GM10248 (cell line): ENCODE results near the gene MFSD1.

Experiments
- CTCF ChIA-PET: fragments of 300-600 bp; sonication (Branson Sonifier 250); formaldehyde crosslinking; extraction: SDS; loops from one replicate; lab custom pipeline; 2021; ENCODE audit warnings: antibody characterized with exemption; lab: Yijun Ruan, JAX
- POLR2A ChIA-PET: fragments of 350-650 bp; sonication (Branson Sonifier 250); formaldehyde crosslinking; extraction: SDS; loops from one replicate; lab custom pipeline; 2020; ENCODE audit warnings: antibody characterized with exemption; lab: Yijun Ruan, JAX
- DNase-seq: peaks from one replicate; pipeline ENCODE4 v3.0.0; 2012; ENCODE audit errors: extremely low spot score
- CTCF ChIP-seq: IDR thresholded peaks from 2 replicates; pipeline ENCODE4 v1.5.1; 2012; ENCODE audit warnings: mild to moderate bottlenecking, low read depth; ENCODE audit errors: extremely low read depth, missing control alignments, control extremely low read depth

Gene MFSD1

GRCh38 chr3:158847452-158847821 lies 45.6 kb downstream of the MFSD1 start:
- ChIA-PET POLR2A (interaction anchor here (0.6 kb wide), 1 partner anchor 395 kb away, joined by 4 read pairs; no protein-coding TSS in a partner anchor), CTCF (interaction anchor here (1.0 to 10.0 kb wide), 6 partner anchors 11 to 418 kb away, joined by 3 to 146 read pairs (median 12); no protein-coding TSS in a partner anchor)
- no peak for DNase-seq
- no peak for TF ChIP-seq CTCF

GRCh38 chr3:158847885-158848284 lies 46.0 kb downstream of the MFSD1 start:
- no peak for TF ChIP-seq CTCF
- no peak for DNase-seq
- POLR2A ChIA-PET, result interaction anchor here (0.6 kb wide), 1 partner anchor 394 kb away, joined by 4 read pairs; no protein-coding TSS in a partner anchor
- CTCF ChIA-PET, result interaction anchor here (1.0 to 10.0 kb wide), 4 partner anchors 11 to 412 kb away, joined by 3 to 146 read pairs (median 16); no protein-coding TSS in a partner anchor

GRCh38 chr3:158849757-158850156 lies 47.9 kb downstream of the MFSD1 start:
- no peak for DNase-seq
- TF ChIP-seq CTCF, result no peak
- ChIA-PET POLR2A (no interaction called here), CTCF (interaction anchor here (0.9 to 1.4 kb wide), 4 partner anchors 19 to 411 kb away, joined by 3 read pairs; no protein-coding TSS in a partner anchor)

GRCh38 chr3:158859362-158859761 lies 57.5 kb downstream of the MFSD1 start:
- no peak for DNase-seq
- POLR2A ChIA-PET, result no interaction called here
- CTCF ChIA-PET, result interaction anchor here (1.6 to 1.8 kb wide), 2 partner anchors 11 to 12 kb away, joined by 3 to 8 read pairs; no protein-coding TSS in a partner anchor
- TF ChIP-seq CTCF, result no peak

- TF ChIP-seq CTCF, result no peak
- CTCF ChIA-PET, result interaction anchor here (0.9 to 2.0 kb wide), 5 partner anchors 13 to 403 kb away, joined by 3 to 10 read pairs (median 3); partner anchors contain the start of gene GFM1
- POLR2A ChIA-PET, result no interaction called here
- DNase-seq, result no peak
These were observed 61.4 kb downstream of the MFSD1 start for GRCh38 chr3:158863247-158863646.

GRCh38 chr3:158864492-158864891 lies 62.6 kb downstream of the MFSD1 start:
- ChIA-PET CTCF (interaction anchor here (0.7 to 2.0 kb wide), 5 partner anchors 10 to 393 kb away, joined by 3 to 10 read pairs (median 4); partner anchors contain the start of gene GFM1), POLR2A (no interaction called here)
- DNase-seq, result no peak
- TF ChIP-seq CTCF, result no peak
